Measurements from ENCODE around the gene THRAP3.

The THRAP3 gene

GRCh38 chr1:36330940-36331339 is 106.7 kb downstream of the THRAP3 start:
- no peak for DNase-seq

DNA sequence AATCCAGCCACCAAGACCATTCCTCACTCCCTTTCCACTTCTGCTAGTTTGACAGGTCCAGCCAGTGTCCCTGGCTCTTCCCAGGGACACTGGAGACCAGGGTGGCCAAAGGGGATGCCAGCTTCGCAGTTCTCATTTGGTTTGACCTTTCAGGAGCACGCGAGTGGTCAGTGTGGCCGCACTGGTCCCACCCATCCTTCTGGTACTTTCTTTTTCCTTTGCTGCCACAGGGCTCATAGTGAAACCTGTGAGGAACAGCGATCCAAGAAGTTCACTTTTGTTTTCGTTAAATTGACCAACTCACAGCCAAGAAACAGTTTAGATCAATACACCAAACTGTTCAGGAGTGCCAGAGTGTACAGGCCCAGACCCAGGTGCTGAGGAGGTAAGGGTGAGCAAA is 113.6 kb downstream of the THRAP3 start:
- no peak for DNase-seq

- no peak for DNase-seq
Observed at GRCh38 chr1:36339215-36339614, 115.0 kb downstream of the THRAP3 start.

- DNase-seq: no peak
Observed at GRCh38 chr1:36339615-36340014, 115.4 kb downstream of the THRAP3 start.

GRCh38 chr1:36341626-36342320 is 117.5 kb downstream of the THRAP3 start:
- DNase-seq: no peak

DNA sequence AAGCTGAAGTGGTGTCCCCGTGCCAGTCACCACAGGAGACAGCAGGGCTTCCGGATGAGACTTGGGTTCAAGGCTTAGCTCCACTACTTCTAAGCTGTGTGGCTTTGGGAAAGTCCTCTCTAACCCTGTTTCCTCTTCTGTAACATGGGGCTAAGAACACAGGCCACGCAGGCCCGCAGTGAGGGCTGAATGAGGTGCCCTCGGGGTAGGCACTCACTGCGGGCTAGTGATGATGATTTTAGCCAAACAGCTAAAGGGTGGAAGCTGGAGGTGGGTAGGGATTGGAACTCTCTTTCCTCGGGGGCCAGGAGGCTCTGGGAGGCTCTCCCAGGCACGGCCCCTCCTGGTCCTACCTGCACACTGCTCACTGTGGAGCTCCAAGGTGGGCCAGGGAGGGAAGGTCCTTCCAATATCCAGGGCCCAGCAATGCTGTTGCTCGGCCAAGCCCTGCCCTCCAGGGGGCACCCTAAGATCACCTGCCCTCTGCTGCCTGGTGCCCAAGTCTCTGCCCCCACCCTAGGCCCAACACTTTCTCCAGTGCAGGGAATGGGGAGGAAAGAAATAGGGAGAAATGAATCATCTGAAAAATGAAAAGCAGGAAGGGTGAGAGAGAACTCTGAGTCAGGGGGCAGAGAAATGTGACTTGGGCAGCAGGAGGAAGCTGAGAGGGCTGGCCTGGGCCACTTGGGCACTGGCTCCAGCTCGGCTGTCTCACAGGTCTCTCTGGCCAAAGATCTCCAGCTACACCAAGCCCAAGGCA is 118.4 kb downstream of the THRAP3 start:
- DNase-seq: peak; percentile 64

DNA sequence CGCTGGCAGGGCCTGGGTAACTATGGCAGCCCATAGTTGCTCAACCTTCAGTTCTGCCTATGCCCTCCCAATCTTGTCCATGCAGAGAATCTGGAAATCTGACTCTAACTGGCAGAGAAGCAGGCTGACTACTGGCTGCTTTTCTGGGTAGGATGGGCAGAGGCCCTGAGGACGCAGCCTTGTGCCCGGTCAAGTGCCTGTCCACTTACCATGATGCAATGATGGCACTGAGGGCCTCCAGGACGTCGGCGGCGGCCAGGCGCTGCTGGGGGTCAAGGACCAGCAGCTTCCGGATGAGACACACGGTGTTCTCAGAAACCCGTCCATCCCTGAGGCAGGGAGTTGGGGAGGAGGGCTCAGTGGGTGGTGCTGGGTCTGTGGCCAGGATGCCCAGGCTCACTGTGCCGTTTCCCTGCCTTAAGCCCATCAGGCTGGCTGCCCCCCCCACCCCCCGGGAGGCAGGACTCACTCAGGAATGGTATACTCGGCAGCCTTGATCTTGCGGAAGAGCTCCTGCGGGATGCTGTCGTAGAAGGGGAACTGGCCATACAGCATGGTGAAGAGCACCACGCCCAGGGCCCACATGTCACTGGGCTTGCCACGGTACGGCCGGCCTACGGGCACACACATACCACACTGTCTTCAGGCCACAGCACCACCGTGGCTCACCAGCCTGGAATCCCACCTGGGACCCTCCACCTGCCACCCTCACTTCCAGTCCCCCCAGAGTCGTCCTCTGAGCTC is 119.6 kb downstream of the THRAP3 start:
- no peak for DNase-seq

DNA sequence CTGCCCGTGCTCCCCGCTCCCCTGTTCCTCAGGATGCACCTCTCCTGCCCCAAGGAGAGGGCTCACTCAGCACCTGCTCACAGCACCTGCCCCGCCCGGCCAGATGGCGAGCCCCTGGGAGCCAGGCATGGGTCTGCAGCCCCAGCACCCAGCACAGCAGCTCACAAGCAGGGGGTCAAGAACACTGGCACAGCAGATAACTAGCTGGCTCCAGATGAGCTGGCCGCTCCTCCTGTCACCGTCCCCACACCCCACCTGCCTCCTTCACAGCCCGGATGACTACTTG is 120.1 kb downstream of the THRAP3 start:
- no peak for DNase-seq

DNA sequence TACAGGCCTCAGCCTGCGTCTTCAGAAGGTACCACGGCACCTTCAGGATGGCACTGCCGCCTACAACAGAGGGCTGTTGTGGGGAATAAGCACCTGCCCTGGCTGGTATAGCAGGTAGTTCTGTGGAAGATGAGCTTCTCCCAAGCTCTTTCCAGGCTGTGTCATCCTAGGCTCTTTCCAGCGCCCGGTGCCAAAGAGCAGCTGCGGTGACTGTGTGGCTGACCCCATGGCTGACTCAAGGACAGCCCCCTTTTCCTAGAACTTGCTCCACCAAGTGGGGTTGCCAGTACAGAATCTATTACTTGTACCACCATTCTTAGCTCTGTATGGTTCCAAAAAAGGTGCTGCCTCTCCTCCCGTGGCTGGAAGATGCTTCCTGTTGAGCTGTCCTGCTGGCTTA is 121.1 kb downstream of the THRAP3 start:
- no peak for DNase-seq

- DNase-seq: no peak
Observed at GRCh38 chr1:36346741-36347370, 122.6 kb downstream of the THRAP3 start.

- DNase-seq: peak; percentile 17
Observed at GRCh38 chr1:36349241-36349671, 125.0 kb downstream of the THRAP3 start.

DNA sequence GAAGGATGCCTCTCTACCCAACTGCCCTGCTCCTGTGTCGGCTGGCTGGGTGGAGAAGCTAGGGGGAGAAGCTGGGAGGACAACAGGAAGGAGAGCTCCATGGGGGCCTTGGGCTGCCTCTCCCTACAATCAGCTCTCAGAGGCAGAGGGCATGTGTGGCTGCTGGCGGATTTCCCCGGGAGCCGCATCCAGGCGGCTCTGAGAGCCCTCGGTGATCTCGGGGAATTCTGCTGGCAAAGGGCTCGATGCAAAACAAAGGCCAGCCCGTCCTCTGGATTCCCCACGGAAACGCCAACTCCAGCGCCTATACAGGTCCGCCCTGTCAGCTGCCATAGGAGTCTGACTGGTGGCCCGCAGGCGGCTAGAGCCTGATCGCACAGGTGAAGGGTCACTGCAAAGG is 125.6 kb downstream of the THRAP3 start:
- DNase-seq: no peak

- peak; percentile 91 for DNase-seq
Observed at GRCh38 chr1:36350659-36351226, 126.5 kb downstream of the THRAP3 start.

DNA sequence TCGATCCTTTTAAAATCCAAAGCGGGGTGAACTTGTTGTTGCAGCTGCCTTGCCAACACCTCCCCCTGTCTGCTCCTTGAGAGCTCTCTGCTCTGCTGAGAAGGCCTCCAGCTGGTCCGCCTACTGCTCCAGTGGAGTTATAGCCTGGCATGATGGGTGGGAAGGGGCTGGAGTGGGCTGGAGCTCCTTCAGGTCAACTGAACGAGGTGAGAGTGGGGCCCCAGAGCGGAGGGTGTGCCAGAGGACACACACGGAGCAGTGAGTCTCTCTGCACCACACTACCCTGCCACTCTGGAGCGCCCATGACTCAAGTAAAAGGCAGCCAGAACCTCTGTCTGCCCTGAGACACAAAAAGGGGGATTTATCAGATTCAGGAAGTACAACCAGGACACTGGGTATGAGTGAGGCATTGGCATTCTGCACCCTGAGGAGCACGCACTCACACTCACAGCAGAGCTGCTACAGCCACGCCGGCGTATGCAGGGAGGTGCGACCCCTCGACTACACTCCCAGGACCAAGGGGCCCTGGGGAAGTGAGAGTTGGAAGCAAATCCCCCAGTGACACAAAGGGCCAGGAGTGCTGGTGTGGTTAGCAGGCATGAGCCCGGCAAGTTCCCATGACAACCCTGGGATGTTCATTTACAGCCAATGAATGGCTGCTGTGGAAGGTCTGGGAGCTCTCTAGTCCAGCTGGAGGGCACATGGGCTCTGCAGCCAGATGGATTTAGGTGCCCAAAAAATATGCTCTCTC is 127.2 kb downstream of the THRAP3 start:
- peak; percentile 91 for DNase-seq

DNA sequence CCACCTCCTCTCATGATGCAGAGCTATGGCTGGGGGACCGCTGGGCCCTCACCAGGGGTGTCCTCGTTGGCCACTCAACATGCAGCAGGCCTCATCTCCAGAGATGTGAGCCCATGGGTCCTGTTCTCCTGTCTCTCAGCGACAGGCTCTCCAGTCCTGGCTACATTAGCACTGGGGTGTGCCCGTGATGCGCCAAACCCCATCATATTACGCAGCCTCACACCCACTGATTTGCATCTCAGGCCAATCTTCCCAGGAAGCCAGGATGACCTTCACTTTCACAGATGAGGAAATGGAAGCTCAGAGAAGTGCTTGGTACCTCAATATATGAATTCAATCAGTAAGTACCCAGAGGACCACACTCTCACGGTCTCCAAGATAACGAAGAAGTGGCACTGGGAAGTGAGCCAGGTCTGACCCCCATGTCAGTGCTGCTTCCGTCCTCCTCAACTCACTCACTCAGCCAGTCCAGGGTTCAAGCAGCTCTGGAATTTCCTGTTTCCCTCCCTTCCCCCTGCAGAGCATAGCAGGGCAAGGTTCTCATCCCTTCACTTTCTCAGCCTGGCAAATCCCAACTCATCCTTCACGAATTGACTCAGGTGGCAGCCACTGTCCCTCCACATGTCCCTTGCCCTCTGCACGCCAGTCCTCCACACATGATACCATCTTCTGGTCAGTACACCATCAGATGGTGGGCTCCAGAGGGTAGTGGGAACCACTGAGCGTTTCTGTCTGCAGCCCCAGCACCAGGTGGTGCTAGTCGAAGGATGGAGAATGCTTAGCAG is 128.1 kb downstream of the THRAP3 start:
- no peak for DNase-seq

GRCh38 chr1:36352910-36353878 is 129.0 kb downstream of the THRAP3 start:
- DNase-seq: peak; percentile 1

DNA sequence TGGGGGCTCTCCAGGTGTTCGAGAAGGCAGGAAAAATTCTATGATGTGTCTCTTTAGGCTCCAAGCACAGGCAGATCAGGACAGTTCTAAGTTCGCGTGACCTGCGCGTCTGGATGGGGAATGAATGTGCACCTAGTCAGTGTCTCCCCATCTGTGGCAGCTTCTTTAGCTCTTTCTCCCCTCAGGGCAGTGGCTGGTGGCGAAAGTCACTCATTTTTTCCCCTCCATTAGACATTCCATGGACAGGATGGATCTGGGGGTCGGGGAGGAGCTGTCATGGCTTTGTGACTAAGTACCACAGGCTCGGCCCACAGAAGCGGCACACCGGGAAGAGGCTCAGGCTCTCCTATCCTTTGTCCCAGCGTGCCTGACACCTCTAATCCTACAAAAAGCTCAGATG is 130.2 kb downstream of the THRAP3 start:
- DNase-seq: no peak
